Right lobe of liver (tissue), 4 donors: Measurements from ENCODE around the gene TMEM53.

ENCODE experiments used
- CTCF ChIP-seq, 4 donors: fragments of 200-600 bp in 3 of 4; fragments of 450-650 bp in 1 of 4; IDR thresholded peaks; one replicate each; pipeline versions ENCODE4 v1.5.1 to v1.8.0; 2016 to 2022; ENCODE audit warnings: antibody characterized with exemption in 4 of 4, mild to moderate bottlenecking in 2 of 4
- POLR2A ChIP-seq: fragments of 450-650 bp; IDR thresholded peaks from one replicate; pipeline ENCODE4 v1.6.1; 2017; ENCODE audit warnings: antibody characterized with exemption, mild to moderate bottlenecking
- donor health status: DM: no; HTN: no; CAD: no.
- donor health status: DM: no; HTN: no; CAD: no.
- donor health status: DM: no; HTN: yes; CAD: no.

DNA sequence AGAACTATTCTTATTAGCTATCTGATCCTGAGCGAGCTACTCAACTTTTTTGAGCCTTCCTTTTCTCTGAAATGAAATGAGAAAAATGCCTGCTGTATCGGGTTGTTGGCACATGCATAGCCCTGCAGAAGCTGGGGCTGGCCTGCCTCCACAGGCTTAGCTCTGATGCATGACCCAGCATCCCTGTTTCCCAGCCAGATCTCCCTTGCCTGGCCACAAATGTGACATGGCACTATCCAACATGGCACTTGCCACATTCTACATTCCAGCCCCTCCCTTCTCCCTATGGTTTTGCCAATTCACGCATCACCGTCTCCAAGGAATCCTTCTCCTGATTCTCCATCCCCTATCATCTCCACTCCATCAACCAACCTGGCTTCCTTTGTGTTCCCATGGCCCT is 42.9 kb upstream of the TMEM53 start:
- TF ChIP-seq CTCF (IDR thresholded peaks at IDR 0.05) (no peak), POLR2A (no peak)
